ENCODE results near the gene CEACAM20. TPM values are rescaled to one million over a fixed set of nuclear protein-coding genes. Genes with fewer than 3 reads are reported as not detected.
A peak's percentile ranks its signal among the peaks of the same experiment; 100 is the strongest.

The CEACAM20 gene
- total and polyA plus RNA-seq, 2 of the 13 experiments (the other 11 are each of a cell fraction or from before 2014, with no cell fraction given), result 0.04 TPM; not detected in 1

- TF ChIP-seq TFDP2 (CRISPR knock-in tag; IDR thresholded peaks at IDR 0.05), result no peak
- TF ChIP-seq RBM22 (optimal IDR thresholded peaks at IDR 0.05; ENCODE audit: low read length), result no peak
- TF ChIP-seq SNAI1 (CRISPR knock-in tag; IDR thresholded peaks at IDR 0.05; ENCODE audit: borderline replicate concordance), result no peak
- TF ChIP-seq GATAD2A (CRISPR knock-in tag; IDR thresholded peaks at IDR 0.05), result no peak
- no peak for TF ChIP-seq SP1 (IDR thresholded peaks at IDR 0.05)
- no peak for TF ChIP-seq SP1 (CRISPR knock-in tag; IDR thresholded peaks at IDR 0.05)
- peak; percentile 45 for TF ChIP-seq HOXA3 (CRISPR knock-in tag; IDR thresholded peaks at IDR 0.05)
- TF ChIP-seq PAF1 (CRISPR knock-in tag; IDR thresholded peaks at IDR 0.05), result no peak
- TF ChIP-seq AHDC1 (CRISPR knock-in tag; IDR thresholded peaks at IDR 0.05; ENCODE audit: borderline replicate concordance), result no peak
- no peak for TF ChIP-seq GPBP1L1 (CRISPR knock-in tag; IDR thresholded peaks at IDR 0.05)
- TF ChIP-seq ZKSCAN5 (CRISPR knock-in tag; IDR thresholded peaks at IDR 0.05), result no peak
- no peak for TF ChIP-seq ZNF570 (CRISPR knock-in tag; IDR thresholded peaks at IDR 0.05; ENCODE audit: borderline replicate concordance)
- TF ChIP-seq SALL2 (CRISPR knock-in tag; IDR thresholded peaks at IDR 0.05), result 0 out of 2 replicates have a peak, but pooled peaks have one; percentile 40
- TF ChIP-seq ZBTB33 (CRISPR knock-in tag; IDR thresholded peaks at IDR 0.05), result no peak
- TF ChIP-seq ZNF136 (CRISPR knock-in tag; IDR thresholded peaks at IDR 0.05; ENCODE audit: low read depth), result no peak
- no peak for TF ChIP-seq ZNF572 (CRISPR knock-in tag; IDR thresholded peaks at IDR 0.05)
- TF ChIP-seq PLRG1 (conservative IDR thresholded peaks at IDR 0.05), result no peak
- no peak for TF ChIP-seq SRSF4 (IDR thresholded peaks at IDR 0.05; ENCODE audit: low read depth, low read length, poor library complexity, severe bottlenecking)
- no peak for TF ChIP-seq MEIS2 (CRISPR knock-in tag; IDR thresholded peaks at IDR 0.05)
- TF ChIP-seq REXO4 (CRISPR knock-in tag; IDR thresholded peaks at IDR 0.05; ENCODE audit: borderline replicate concordance), result no peak
- TF ChIP-seq SRSF1 (optimal IDR thresholded peaks at IDR 0.05; ENCODE audit: low read depth, low read length), result no peak
Observed at GRCh38 chr19:44571830-44572580, 42.5 kb upstream of the CEACAM20 start (continued).

All from HepG2 (cell line).